ENCODE results near the gene DHRSX. TPM values are rescaled to one million over a fixed set of nuclear protein-coding genes. Genes with fewer than 3 reads are reported as not detected.
"Not testable (repeated sequence)": the region's sequence is repeated elsewhere in the genome, so short reads cannot be mapped to it uniquely, and the experiment has no call there.

The DHRSX gene
- total RNA-seq, 1 donor from 2014 or later = 31.8 TPM

- peaks cover 9% of the 10 kb centered on the region for H3K36me3 Mint-ChIP-seq
- H3K36me3 ChIP-seq = no peaks in the 10 kb centered on the region
- peaks cover 5% of the 10 kb centered on the region for H3K27me3 Mint-ChIP-seq (ENCODE audit: insufficient read depth, low read depth)
- H3K4me1 ChIP-seq = peaks cover 17% of the 10 kb centered on the region
- peaks cover 6% of the 10 kb centered on the region for H3K9me3 Mint-ChIP-seq
- H3K9me3 ChIP-seq (ENCODE audit: low read depth) = no peaks in the 10 kb centered on the region
- H2AFZ ChIP-seq (replicated peaks) = no peak overlapping the region
- no peak overlapping the region for H3K4me2 ChIP-seq
- H3K79me2 ChIP-seq (ENCODE audit: low read depth) = peaks cover 83% of the 10 kb centered on the region
- no peak for TF ChIP-seq EZH2 (IDR thresholded peaks at IDR 0.05)
- no peak for TF ChIP-seq CTCF (IDR thresholded peaks at IDR 0.05)
- no peak for TF ChIP-seq EZH2phosphoT487 (IDR thresholded peaks at IDR 0.05)
- peaks cover 5% of the 10 kb centered on the region for H4K20me1 ChIP-seq (ENCODE audit: low read depth)
- H3K4me3 Mint-ChIP-seq = no peak overlapping the region
- no peak for DNase-seq (ENCODE audit: low spot score)
- H3K27ac ChIP-seq = no peak overlapping the region
- no peaks in the 10 kb centered on the region for H3F3A ChIP-seq (ENCODE audit: low read depth)
- no peak overlapping the region for H3K27ac Mint-ChIP-seq
- H3K4me3 ChIP-seq = no peak overlapping the region
- H3K4me1 Mint-ChIP-seq = peaks cover 21% of the 10 kb centered on the region
- no peak overlapping the region for H3K9ac ChIP-seq
- H3K27me3 ChIP-seq = no peaks in the 10 kb centered on the region
Observed at GRCh38 chrX:2458309-2458708, 42.5 kb downstream of the DHRSX start.

- no peak overlapping the region for H2AFZ ChIP-seq (replicated peaks)
- no peaks in the 10 kb centered on the region for H3K36me3 ChIP-seq
- no peak overlapping the region for H3K9ac ChIP-seq
- peaks cover 5% of the 10 kb centered on the region for H3F3A ChIP-seq (ENCODE audit: low read depth)
- peaks cover 15% of the 10 kb centered on the region for H3K36me3 Mint-ChIP-seq
- H3K4me3 Mint-ChIP-seq = no peak overlapping the region
- H3K27me3 ChIP-seq = no peaks in the 10 kb centered on the region
- H3K27ac ChIP-seq = no peak overlapping the region
- no peaks in the 10 kb centered on the region for H3K9me3 ChIP-seq (ENCODE audit: low read depth)
- H3K4me1 Mint-ChIP-seq = peaks cover 13% of the 10 kb centered on the region
- H3K27ac Mint-ChIP-seq = no peak overlapping the region
- no peaks in the 10 kb centered on the region for H4K20me1 ChIP-seq (ENCODE audit: low read depth)
- H3K4me1 ChIP-seq = peaks cover 9% of the 10 kb centered on the region
- H3K4me3 ChIP-seq = no peak overlapping the region
- H3K27me3 Mint-ChIP-seq (ENCODE audit: insufficient read depth, low read depth) = peaks cover 5% of the 10 kb centered on the region
- peak; percentile 33 for DNase-seq (ENCODE audit: low spot score)
- peaks cover 6% of the 10 kb centered on the region for H3K9me3 Mint-ChIP-seq
- peaks cover 83% of the 10 kb centered on the region for H3K79me2 ChIP-seq (ENCODE audit: low read depth)
- H3K4me2 ChIP-seq = no peak overlapping the region
- TF ChIP-seq EZH2phosphoT487 (IDR thresholded peaks at IDR 0.05) = no peak
- TF ChIP-seq EZH2 (IDR thresholded peaks at IDR 0.05) = no peak
- TF ChIP-seq CTCF (IDR thresholded peaks at IDR 0.05) = no peak
Observed at GRCh38 chrX:2457289-2458133, 43.3 kb downstream of the DHRSX start.

DNA sequence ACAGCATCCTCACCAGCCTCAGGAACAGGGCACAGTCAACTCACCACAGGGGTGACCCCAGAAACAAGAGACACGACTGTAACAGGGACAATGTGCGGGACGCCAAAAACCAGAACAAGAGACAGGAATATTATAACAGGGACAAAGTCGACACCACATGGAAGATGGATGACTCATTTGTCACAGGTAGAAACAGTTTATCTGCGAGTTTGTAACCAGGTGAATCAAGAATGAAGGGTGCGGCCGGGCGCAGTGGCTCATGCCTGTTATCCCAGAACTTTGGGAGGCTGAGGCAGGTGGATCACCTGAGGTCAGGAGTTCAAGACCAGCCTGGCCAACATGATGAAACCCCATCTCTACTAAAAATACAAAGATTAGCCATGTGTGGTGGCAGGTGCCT is 44.7 kb downstream of the DHRSX start:
- not testable (repeated sequence) for H3K4me3 Mint-ChIP-seq; H3K36me3 ChIP-seq; DNase-seq (ENCODE audit: low spot score); H3K9me3 Mint-ChIP-seq; H3K27ac ChIP-seq; H3K4me2 ChIP-seq; H3K27ac Mint-ChIP-seq; H4K20me1 ChIP-seq (ENCODE audit: low read depth); H3K27me3 Mint-ChIP-seq (ENCODE audit: insufficient read depth, low read depth); H3K4me1 ChIP-seq; H3K9ac ChIP-seq; H3K27me3 ChIP-seq; H3K4me3 ChIP-seq; H2AFZ ChIP-seq (replicated peaks); H3K9me3 ChIP-seq (ENCODE audit: low read depth)
- H3K79me2 ChIP-seq (ENCODE audit: low read depth) = peaks cover 76% of the 10 kb centered on the region
- H3F3A ChIP-seq (ENCODE audit: low read depth) = peaks cover 19% of the 10 kb centered on the region
- H3K36me3 Mint-ChIP-seq = peaks cover 15% of the 10 kb centered on the region
- H3K4me1 Mint-ChIP-seq = peaks cover 12% of the 10 kb centered on the region

DNA sequence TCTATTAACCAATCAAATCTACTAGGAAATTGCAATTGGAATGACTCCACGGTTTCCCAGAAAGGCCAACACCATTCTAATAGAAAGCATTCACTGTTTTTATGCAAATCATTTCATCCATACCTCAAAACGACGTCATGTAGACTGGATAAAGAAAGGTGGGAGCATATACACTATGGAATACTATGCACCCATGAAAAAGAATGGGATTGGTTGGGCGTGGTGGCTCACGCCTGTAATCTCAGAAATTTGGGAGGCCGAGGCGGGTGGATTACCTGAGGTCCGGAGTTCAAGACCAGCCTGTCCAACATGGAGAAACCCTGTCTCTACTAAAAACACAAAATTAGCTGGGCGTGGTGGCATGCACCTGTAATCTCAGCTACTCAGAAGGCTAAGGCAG is 46.2 kb downstream of the DHRSX start:
- not testable (repeated sequence) for H3K4me2 ChIP-seq; H3K27me3 Mint-ChIP-seq (ENCODE audit: insufficient read depth, low read depth); H3K27ac Mint-ChIP-seq; H3K9me3 Mint-ChIP-seq; H3K9me3 ChIP-seq (ENCODE audit: low read depth); H3K9ac ChIP-seq; H3K27me3 ChIP-seq; H3K4me3 Mint-ChIP-seq; H2AFZ ChIP-seq (replicated peaks); H3K4me3 ChIP-seq; H3K27ac ChIP-seq; DNase-seq (ENCODE audit: low spot score); H3K36me3 ChIP-seq; H4K20me1 ChIP-seq (ENCODE audit: low read depth)
- H3K4me1 Mint-ChIP-seq = peaks cover 26% of the 10 kb centered on the region
- Histone ChIP-seq H3F3A (ENCODE audit: low read depth) (peaks cover 29% of the 10 kb centered on the region), H3K79me2 (ENCODE audit: low read depth) (peaks cover 68% of the 10 kb centered on the region), H3K4me1 (peaks cover 10% of the 10 kb centered on the region)
- H3K36me3 Mint-ChIP-seq = peaks cover 15% of the 10 kb centered on the region

Data from neural progenitor cell (in vitro differentiated cells).